Mucosa of descending colon (tissue), 3 donors: ENCODE measurements around the gene FHAD1. TPM values are rescaled to one million over a fixed set of nuclear protein-coding genes. Genes with fewer than 3 reads are reported as not detected.
"Not testable (repeated sequence)": the region's sequence is repeated elsewhere in the genome, so short reads cannot be mapped to it uniquely, and the experiment has no call there.

ENCODE experiments used
- ATAC-seq: fragments of 200-7000 bp; cut with Tn5 transposase; one replicate; pipeline ENCODE4 v1.9.1; 2020; ENCODE audit warnings: mild to moderate bottlenecking, moderate library complexity
- DNase-seq, 3 donors: peaks; one replicate each; pipeline ENCODE4 v3.0.0-alpha.2; 2020
- H3K36me3 ChIP-seq: fragments of 200-600 bp; one replicate; pipeline ENCODE4 v1.8.0; 2021; ENCODE audit warnings: low read depth, mild to moderate bottlenecking
- H3K4me1 ChIP-seq: fragments of 200-600 bp; one replicate; pipeline ENCODE4 v1.8.0; 2021; ENCODE audit warnings: low read depth, mild to moderate bottlenecking
- H3K4me3 ChIP-seq: fragments of 200-600 bp; one replicate; pipeline ENCODE4 v1.8.0; 2021; ENCODE audit warnings: mild to moderate bottlenecking
- H3K9me3 ChIP-seq: fragments of 200-600 bp; one replicate; pipeline ENCODE4 v1.8.0; 2021; ENCODE audit warnings: mild to moderate bottlenecking
- CTCF ChIP-seq: fragments of 200-600 bp; IDR thresholded peaks from one replicate; pipeline ENCODE4 v1.8.0; 2022; ENCODE audit warnings: antibody characterized with exemption, mild to moderate bottlenecking
- intact Hi-C, 2 donors: fragments of 100-400 bp; cut with DNase I in 1 of 2; cut with micrococcal nuclease in 1 of 2; formaldehyde crosslinking; loops; one replicate each; pipeline versions ENCODE4 v1.11.0 to v1.11.1; 2022; cut with DNase I, micrococcal nuclease
- total RNA-seq, 3 donors: library from RNA; stranded (reverse); fragmentation: NEBNext Ultra II Directional in 2 of 3; extraction: Animal tissue kit (Norgen Biotek cat#: 25700) in 2 of 3; gene quantifications; one replicate each; pipeline versions ENCODE4 v1.2.1 to v1.2.4, GENCODE V29; 2021 to 2023
- donor health status: DM: no; HTN: no; CAD: no; lungs with moderate emphysema.
- donor health status: DM: no; HTN: no; CAD: no.
- donor health status: DM: no; HTN: yes; CAD: no.

Gene FHAD1
- total RNA-seq, 3 donors from 2014 or later = 0.89 to 1.9 (median 0.99) TPM

- ATAC-seq = no peak
- H3K36me3 ChIP-seq = no peaks in the 10 kb centered on the region
These were observed 186.4 kb downstream of the FHAD1 start for GRCh38 chr1:15433471-15433870.

GRCh38 chr1:15434739-15435138 is 187.7 kb downstream of the FHAD1 start:
- ATAC-seq, H3K9me3 ChIP-seq, H3K36me3 ChIP-seq, DNase-seq, H3K4me3 ChIP-seq, H3K4me1 ChIP-seq: not testable (repeated sequence)
- intact Hi-C loops = loop anchor here (5.0 kb wide), 1 partner anchor 112 kb away; no protein-coding TSS in a partner anchor

More at GRCh38 chr1:15433471-15433870, 186.4 kb downstream of the FHAD1 start:
- H3K4me3 ChIP-seq = no peak overlapping the region
- intact Hi-C loops = loop anchor here (5.0 kb wide), 1 partner anchor 111 kb away; no protein-coding TSS in a partner anchor
- H3K4me1 ChIP-seq = no peaks in the 10 kb centered on the region
- TF ChIP-seq CTCF = no peak
- no peaks in the 10 kb centered on the region for H3K9me3 ChIP-seq
- no peak for DNase-seq

GRCh38 chr1:15435239-15436077 is 188.4 kb downstream of the FHAD1 start:
- Histone ChIP-seq H3K4me3 (no peak overlapping the region), H3K9me3 (no peaks in the 10 kb centered on the region), H3K4me1 (no peaks in the 10 kb centered on the region), H3K36me3 (no peaks in the 10 kb centered on the region)
- ATAC-seq = no peak
- TF ChIP-seq CTCF = no peak
- no peak for DNase-seq
- intact Hi-C loops = no loop called here

GRCh38 chr1:15436881-15437442 is 189.9 kb downstream of the FHAD1 start:
- Histone ChIP-seq H3K9me3 (no peaks in the 10 kb centered on the region), H3K4me3 (no peak overlapping the region), H3K36me3 (no peaks in the 10 kb centered on the region), H3K4me1 (no peaks in the 10 kb centered on the region)
- intact Hi-C loops = no loop called here
- ATAC-seq (no peak), DNase-seq (no peak)
- no peak for TF ChIP-seq CTCF

GRCh38 chr1:15439325-15439724 is 192.3 kb downstream of the FHAD1 start:
- Histone ChIP-seq H3K9me3 (no peaks in the 10 kb centered on the region), H3K4me1 (no peaks in the 10 kb centered on the region), H3K4me3 (no peak overlapping the region), H3K36me3 (no peaks in the 10 kb centered on the region)
- intact Hi-C loops = no loop called here
- no peak for TF ChIP-seq CTCF
- DNase-seq = no peak
- ATAC-seq = no peak

GRCh38 chr1:15440357-15440756 is 193.3 kb downstream of the FHAD1 start:
- Histone ChIP-seq H3K9me3 (no peaks in the 10 kb centered on the region), H3K4me3 (no peak overlapping the region), H3K36me3 (no peaks in the 10 kb centered on the region), H3K4me1 (no peaks in the 10 kb centered on the region)
- DNase-seq (no peak), ATAC-seq (no peak)
- no peak for TF ChIP-seq CTCF
- intact Hi-C loops = no loop called here
